Measurements from ENCODE around the gene ISYNA1.
A peak's percentile ranks its signal among the peaks of the same experiment; 100 is the strongest.

ISYNA1 gene

DNA sequence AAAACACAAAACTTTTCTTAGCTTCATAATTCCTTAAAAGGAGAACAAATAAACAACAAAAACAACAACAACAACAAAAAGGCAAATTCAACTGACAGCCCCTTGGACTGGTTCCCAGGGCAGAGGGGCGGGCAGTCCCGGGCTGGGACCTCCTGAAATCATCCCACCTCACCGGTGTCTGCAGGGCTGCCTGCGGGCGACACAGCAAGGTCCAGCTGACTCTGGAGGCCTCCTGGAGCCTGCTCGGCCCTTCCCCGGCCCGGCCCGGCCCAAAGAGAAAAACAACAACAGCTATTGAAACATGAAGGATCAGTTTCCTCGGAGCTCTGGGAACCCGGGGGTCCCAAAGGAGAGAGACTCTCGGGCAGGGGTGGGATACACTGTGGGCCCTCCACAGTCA lies 5.0 kb upstream of the ISYNA1 start:
- no peak for DNase-seq

DNA sequence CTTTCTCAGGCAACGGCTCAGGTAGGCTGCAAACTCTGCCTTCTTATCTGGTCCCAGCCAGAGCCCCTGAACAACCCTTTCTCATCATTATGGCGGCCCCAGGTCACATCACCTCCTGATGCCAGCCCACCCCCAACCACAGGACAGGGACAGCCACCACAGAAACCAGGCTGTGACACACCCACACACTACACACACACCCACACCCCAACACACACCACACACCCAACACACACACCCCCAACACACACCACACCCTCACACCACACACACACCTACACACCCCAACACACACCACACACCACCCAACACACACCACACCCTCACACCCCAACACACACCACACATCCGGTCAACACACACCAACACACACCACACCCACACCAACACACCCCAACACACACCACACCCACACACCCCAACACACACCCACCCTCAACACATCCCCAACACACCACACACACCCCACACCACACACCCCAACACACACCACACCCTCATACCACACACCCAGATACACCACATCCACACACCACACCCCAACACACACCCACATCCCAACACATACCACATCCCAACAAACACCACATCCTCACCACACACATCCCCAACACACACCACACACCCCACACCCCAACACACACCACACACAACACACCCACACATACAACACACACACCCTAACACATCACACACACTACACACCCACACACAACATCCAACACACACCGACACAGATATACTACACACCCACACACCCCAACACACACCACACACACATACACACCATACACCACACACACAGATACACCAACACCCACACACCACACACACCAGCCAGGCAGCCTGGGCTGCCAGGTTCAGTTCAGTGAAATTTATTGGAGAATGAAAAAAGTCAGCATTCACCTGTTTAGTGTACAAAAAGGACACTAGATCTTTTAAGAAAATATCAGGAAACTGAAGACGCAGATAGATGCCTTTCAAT lies 4.2 kb upstream of the ISYNA1 start:
- DNase-seq = no peak

DNA sequence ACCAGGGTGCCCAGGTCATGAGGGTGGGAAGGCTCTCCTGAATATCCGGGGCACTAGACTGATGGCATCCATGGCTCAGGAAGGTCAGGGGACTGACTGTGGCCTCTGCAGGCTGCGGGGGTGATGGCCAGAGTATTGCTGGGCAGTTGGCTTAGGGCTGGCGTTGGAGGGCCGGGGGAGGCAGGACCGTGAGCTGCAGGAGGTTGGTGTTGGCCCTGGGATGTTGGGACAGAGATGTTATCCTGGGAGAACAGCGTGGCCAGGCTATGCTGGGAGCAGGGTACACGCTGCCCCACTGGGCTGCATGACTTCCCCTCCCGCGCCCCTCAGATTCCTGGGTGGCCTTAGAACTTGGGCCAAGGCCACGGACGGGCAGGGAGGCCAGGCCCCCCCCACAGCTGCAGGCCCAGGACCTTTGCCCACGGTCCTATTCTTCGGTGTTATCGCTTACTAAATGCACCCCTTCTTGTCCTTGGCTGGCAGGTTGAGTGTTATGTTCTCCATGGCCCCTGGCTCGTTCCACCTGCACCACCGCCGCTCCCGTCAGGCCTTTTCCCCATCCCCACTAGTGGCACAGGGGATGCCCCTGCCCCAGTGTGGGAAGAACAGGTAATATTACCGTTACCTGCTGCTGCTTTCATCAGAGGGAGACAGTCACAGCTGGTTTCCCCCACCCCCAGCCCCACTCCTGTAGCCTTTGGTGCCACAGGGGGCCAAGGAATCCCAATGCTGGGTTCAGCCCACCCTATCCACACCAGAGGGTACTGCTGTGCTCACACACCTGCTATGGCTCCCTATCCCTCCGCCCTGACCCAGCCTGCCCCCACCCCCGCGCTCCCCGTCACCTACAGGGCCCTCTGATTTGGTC lies 3.2 kb upstream of the ISYNA1 start:
- DNase-seq = no peak

DNA sequence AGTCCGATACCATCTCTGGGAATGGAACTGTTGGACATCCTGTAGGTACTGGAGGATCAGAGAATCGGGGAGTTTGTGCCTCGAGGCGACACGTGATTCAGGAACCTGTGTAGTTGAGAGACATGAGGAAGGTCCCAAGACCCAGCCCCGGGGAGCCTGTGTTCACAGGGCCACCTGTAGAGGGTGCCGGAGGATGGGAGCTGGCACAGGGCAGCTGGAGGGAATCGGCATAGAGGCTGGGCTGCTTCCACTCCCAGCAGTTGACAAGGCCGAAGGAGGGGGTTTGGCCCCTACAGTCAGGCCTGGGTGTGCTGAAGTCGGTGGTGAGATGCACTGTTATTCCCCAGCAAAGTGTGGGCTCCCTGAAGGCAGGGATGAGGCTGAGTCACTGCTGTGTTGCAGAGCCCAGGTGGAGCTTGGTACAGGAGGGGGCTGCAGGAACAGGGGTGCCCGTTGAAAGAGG lies 2.5 kb upstream of the ISYNA1 start:
- no peak for DNase-seq

DNA sequence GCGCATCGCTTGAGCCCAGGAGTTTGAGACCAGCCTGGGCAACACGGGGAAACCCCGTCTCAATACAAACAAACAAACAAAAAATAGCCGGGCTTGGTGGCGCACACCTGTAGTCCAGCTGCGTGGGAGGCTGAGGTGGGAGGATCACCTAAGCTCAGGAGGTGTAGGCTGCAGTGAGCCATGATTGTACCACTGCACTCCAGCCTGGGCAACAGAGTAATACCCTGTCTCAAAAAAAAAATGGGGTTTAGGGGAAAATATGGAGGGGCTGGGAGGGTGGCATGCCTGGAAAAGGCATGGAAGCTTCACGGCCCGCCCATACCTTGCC lies 1.9 kb upstream of the ISYNA1 start:
- DNase-seq = no peak

DNA sequence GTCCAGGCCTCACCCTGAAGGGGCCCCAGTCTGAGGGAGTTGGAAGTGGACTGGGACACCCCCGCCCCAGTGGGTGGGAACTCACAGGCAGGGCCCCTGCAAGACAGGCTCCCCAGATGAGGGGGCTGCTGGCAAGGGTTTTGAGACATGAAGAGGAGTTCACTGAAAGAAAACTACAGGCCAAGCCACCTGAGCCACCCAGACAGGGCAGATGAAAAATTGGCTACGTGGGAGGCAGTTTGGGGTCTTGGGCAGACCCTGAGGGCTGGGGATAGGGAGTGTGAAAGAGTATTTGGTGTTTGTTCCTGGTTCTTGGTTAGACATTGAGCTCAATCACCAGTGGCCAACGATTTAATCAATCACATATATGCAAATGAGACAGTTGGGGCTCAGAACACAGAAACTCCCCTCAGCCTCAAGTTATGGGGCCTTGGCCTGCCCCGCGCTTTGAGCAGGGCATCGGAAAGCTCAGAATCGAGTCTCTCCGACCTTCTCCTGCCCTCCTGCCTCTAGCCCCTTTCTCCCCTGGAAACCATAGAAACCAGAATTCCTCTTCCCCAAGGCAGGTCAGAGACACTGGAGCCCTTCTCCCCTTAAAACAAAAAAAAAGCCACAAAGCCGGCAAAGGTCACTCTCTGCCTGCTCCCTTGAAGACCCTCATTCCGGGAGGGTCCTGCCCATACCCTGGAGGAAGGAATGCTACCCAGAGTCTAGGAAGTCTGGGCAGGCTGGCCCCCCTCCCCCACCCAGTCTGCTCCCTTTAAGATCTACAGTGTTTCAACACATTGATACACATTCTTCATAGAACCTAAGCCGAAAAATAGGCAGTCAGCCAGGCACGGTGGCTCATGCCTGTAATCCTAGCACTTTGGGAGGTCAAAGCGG lies 1.3 kb upstream of the ISYNA1 start:
- no peak for DNase-seq

DNA sequence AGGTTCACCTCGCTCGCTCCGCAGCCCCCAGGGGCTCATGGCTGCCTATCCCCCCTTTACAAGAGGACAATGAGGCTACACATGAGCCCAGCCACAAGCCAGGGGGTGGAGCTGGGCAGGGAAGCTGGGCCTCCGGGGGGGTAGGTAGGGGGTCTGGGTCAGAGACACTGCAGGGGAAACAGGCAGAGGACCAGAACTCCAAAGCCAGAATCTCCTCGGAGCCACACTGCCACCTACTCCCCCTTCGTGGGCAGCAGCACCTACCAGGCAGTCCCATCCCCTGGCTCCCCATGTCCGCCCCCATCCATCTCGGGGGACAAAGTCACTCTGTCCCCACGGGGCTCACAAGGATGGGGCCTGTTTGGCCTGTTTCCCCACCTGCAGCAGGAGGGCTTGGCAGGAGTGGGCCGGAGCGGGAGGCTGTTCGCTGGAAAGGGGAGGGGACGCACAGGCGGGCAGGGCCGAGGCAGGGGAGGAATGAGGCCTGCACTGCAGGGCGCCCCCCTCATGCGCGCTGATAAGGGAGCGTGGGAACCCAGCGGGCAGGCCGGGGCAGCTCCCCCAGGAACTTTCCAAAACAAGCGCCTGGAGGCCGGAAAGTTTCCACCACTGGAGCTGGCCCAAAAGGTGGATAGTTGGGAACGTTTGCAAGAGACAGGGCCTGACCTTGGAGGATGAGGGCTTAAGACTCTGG lies 545 bp upstream of the ISYNA1 start:
- no peak for DNase-seq

DNA sequence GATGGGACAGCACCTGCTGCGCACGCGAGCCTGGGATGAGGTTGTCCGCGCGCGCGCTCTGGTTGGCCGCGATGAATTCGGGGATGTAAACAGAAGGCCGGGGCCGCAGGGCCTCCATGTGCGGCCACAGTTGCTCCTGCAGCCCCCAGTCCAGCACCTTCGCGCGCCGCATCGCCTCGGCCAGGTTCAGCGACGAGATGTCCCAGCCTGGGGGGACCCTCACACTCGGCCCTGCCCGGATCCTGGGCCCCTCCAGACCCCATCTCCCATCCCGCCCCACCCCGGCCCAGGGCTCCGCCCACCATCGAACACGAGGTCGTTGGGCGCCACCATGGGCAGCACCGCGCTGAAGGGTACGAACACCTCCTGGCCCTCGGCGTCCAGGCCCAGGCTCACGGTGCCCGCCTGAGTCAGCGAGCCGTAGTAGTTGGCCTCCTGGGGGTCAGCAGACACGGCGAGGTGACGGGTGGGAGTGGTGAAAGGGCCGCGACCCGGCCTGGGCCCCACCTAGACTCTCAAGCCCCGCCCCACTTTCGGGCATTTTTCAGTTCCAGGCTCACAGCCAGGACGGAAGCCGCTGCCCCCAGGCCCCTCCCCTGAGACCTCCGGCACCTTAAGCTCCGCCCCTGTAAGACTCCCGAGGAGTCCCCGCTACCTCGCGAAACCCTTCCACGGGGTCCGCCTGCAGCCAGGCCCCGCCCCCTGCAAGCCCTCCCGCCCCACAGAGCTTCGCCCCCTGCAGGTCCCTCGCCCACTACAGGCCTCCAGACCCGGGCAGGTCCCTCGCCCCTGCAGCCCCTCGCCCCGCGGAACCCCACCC lies 1.1 kb downstream of the ISYNA1 start:
- DNase-seq = peak; percentile 55 to 65

DNA sequence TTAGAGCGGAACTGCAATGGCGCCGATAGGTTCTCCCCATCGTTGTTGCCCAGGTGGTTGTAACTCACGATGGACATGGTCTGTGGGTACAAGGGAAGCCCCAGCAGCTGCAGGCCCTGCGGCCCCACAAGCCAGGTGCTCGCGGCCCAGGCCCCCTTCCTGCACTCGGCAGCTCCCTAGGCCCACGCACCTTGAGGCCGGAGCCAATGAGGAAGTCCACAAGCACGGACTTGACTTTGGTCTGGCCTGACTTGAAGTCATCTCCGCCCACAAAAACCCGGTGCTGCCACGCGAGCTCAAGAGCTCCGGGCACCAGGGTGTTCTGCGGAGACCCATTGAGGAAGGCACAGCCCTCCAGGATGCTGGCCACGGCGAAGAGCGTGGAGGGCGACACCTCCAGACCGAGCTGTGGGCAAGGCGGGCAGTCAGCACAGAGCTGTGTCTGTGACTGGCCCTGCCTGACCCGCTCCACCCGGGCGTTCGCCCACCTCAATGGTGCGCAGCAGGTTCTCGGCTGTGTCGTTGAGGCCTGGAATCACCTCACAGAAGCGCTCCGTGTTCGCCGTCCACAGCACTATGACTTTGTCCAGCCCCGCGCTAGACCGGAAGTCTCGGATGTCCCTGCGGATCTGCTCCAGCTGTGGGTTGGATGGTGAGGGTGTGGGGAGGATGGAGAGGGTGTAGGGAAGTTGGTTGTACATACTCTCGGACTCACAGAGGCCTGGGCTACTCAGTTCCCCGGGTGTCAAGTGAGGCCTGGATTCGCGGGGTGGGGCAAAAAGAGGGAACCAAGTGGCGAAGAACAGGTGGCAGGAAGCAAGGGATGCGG lies 1.9 kb downstream of the ISYNA1 start:
- no peak for DNase-seq

DNA sequence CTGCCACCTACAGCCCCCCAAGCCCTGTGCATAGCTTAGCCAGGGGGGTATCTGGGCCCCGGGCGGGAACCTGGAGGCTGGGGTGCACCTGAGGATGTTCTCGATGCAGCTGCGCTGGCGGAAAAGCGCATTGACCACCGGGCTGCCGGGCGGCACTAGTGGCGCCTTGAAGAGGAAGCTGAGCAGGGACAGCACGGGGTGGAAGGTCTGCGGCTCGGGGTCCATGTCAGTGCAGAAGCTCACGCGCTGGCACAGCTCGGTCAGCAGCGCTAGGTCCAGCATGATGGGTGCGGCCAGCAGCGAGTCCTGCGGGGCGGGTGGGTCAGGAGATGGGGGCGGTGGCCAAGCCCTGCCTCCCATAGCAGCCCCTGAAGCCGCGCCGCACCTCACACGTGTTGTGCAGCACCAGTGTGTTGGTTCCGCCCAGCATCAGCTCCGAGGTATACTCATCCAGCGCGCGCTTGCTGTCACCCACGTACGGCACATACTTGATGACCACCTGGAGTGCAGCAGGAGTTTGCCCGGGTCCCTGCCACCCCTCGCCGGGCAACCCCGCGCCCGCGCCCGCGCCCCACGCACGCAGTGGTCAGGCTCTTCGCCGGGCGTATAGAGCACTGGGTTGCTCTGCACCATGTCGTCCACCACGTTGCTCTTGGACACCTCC lies 2.6 kb downstream of the ISYNA1 start:
- DNase-seq = no peak

DNA sequence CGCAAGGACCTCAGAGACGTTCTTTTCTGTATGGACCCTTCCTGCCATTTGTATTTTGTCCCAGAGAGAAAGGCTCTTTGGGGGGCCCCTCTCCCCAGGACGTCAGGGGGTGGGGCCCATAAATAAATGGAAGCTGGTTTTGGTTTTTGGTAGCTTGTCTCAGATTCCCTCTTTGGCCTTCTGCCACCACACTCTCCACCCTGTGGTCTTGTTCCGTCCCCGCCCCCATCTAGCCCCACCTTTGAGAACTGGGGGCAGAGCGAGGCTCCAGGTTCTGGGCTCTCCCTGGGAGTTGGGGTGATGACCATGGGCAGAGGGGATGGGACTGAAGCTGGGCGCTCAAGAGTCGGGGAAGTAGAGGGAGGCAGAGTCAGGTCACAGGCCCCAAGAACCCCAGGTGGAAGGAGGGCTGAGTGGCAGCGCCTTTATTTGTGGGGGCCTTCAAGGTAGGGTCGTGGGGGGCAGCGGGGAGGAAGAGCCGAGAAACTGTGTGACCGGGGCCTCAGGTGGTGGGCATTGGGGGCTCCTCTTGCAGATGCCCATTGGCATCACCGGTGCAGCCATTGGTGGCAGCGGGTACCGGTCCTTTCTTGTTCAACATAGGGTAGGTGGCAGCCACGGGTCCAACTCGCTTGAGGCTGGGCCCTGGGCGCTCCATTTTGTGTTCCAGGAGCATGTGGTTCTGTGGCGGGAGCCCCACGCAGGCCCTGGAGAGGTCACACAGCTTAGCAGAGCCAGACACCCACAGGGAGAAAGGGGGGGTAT lies 3.3 kb downstream of the ISYNA1 start:
- DNase-seq = no peak

DNA sequence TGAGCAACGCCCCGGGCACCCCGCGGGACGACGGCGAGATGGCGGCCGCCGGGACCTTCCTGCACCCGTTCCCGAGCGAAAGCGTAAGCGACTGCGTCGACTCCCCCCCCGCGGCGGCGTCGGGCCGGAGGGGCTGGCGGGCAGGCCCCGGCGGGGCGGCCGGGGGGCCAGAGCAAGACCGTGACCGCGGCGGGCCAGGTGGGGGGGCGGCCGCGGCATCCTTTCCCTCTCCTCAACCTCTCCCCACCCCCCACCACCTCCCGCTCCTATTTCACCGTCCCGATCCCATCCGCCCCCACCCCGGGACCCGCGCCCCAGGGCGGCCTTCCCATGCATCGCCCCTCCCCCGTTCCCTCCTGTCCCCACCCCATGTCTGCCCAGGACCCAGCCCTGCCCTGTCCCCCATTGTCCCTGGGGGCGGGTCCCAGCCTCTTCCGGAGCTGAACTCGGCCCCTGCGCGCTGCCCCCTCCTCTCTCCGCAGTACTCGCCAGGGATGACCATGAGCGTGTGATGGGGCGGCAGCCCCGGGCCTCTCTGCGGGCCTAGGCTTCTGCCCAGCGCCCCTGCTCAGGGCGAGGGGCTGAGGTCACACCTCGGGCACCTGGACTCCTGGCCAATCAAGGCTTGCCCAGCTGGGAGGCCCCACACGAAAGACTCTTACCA lies 4.1 kb downstream of the ISYNA1 start:
- DNase-seq = no peak

DNA sequence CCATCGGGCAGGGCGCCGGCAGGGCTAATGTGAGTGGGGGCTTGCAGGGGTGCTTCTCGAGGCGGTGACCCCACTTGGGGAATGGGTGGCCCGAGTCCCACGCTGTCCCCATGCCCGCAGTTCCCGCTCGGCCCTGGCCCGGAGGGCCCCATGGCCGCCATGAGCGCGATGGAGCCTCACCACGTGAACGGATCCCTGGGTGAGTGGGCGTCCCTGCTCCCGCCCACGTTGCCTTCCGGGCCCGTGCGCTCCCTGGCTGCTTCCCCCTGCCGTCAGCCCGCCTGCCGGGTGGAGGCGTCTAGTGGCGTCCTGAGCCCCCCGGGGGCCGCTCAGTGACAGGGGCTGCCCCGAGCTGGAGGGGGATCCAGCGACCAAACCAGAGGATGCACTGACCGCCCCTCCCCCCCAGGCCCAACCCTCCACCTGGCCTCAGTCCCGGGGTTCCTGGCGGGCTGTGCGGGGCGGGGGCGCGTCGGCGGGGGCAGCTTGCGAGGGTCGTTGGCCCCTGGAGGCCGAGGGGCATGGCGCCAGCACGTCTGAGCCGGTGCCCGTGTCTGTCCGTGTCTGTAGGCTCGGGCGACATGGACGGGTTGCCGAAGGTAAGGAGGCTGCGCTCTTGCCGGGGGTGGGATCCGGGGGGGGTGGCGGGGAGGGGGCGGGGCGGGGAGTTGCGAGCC lies 4.8 kb downstream of the ISYNA1 start:
- peak; percentile 48 to 57 for DNase-seq

DNA sequence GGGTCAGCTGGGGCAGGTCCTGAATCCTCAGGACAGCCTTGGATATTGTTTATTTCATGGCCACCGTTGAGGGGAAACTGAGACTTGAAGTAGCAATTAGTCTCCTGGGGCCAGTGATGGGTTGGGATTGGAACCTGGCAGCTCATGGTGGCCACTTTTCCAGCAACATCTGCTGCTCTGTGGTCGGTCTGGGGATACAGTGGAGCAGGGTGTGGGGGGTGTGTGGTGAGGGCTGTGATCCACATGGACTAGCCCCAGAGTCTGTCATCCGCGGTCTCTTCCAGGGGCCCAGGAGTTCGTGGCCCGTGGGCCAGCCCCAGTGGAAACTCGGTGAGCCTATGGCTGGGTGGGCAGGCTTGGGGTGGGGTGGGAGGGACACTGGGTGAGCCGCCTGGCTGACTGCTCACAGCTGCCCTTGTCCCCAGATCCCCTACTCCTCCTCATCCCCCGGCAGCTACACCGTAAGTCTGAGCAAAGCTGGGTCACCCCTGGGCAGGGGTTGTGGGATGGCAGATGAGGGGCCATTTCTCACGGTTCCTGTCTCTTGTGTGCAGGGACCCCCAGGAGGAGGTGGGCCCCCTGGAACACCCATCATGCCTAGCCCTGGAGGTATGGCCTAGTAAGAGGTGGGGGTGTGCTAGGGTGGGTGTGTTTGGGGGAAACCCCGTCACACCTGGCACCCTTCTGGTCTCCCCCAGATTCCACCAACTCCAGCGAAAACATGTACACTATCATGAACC lies 5.5 kb downstream of the ISYNA1 start:
- no peak for DNase-seq

DNA sequence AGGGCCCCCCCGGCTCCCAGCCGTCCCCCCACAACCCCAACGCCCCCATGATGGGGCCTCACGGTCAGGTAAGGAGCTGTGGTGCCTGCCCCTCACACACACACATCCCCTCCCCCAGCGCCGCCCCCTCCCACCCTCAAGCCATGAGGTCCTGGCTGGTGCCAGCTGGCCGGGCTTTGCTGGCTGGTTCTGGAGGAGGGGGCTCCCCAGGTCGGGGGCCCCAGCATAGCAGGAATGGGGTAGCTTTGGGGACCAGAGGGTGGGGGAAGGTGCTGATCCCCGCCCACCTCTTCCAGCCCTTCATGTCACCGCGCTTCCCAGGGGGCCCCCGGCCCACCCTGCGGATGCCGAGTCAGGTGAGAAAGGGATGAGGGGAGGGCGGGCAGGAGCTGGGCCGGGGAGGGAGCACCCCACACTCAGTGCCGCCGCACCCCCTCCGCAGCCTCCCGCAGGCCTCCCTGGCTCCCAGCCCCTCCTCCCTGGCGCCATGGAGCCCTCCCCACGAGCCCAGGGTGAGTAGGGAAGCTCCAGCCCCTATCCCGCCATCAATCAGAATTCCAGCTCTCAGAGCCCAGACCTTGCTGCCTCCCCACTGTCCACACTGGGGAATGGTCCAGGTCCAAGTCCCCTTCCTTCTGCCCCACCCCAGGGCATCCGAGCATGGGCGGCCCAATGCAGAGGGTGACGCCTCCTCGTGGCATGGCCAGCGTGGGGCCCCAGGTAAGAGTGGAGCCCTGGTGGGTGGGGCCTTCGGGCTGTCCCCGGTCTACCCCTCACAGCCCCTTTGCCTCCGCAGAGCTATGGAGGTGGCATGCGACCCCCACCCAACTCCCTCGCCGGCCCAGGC lies 6.4 kb downstream of the ISYNA1 start:
- DNase-seq = no peak

Data from activated CD4-positive, alpha-beta T cell treated with anti-CD3 and anti-CD28 coated beads, Interleukin-2, amount 50 U/mL, for 4 hours (primary cell).